ENCODE data around the gene PDE9A. TPM values are rescaled to one million over a fixed set of nuclear protein-coding genes. Genes with fewer than 3 reads are reported as not detected.
"Not testable (repeated sequence)": the region's sequence is repeated elsewhere in the genome, so short reads cannot be mapped to it uniquely, and the experiment has no call there.

Gene PDE9A
- total RNA-seq, 1 donor from 2014 or later: 1.9 TPM

- DNase-seq: no peak
These were observed 126.0 kb downstream of the PDE9A start for GRCh38 chr21:42779431-42779861.

GRCh38 chr21:42780617-42781016 is 127.2 kb downstream of the PDE9A start:
- no peak for DNase-seq

GRCh38 chr21:42781150-42781970 is 127.9 kb downstream of the PDE9A start:
- DNase-seq: peak; percentile 28

GRCh38 chr21:42781971-42782722 is 128.7 kb downstream of the PDE9A start:
- no peak for DNase-seq

- DNase-seq: no peak
These were observed 129.4 kb downstream of the PDE9A start for GRCh38 chr21:42782723-42783242.

- DNase-seq: peak; percentile 53
These were observed 130.9 kb downstream of the PDE9A start for GRCh38 chr21:42784276-42784675.

GRCh38 chr21:42784896-42785451 is 131.6 kb downstream of the PDE9A start:
- DNase-seq: no peak

- no peak for DNase-seq
These were observed 132.4 kb downstream of the PDE9A start for GRCh38 chr21:42785666-42786427.

- no peak for DNase-seq
These were observed 133.5 kb downstream of the PDE9A start for GRCh38 chr21:42786884-42787283.

- no peak for DNase-seq
These were observed 134.2 kb downstream of the PDE9A start for GRCh38 chr21:42787613-42788012.

GRCh38 chr21:42790520-42791065 is 137.2 kb downstream of the PDE9A start:
- no peak for DNase-seq

GRCh38 chr21:42793774-42794173 is 140.4 kb downstream of the PDE9A start:
- DNase-seq: no peak

- DNase-seq: no peak
These were observed 141.1 kb downstream of the PDE9A start for GRCh38 chr21:42794551-42794950.

- DNase-seq: peak; percentile 26
These were observed 143.1 kb downstream of the PDE9A start for GRCh38 chr21:42796327-42797062.

- DNase-seq: no peak
These were observed 144.1 kb downstream of the PDE9A start for GRCh38 chr21:42797522-42797921.

GRCh38 chr21:42798106-42798505 is 144.7 kb downstream of the PDE9A start:
- DNase-seq: no peak

GRCh38 chr21:42799516-42799915 is 146.1 kb downstream of the PDE9A start:
- no peak for DNase-seq

GRCh38 chr21:42799948-42800347 is 146.5 kb downstream of the PDE9A start:
- DNase-seq: no peak

- not testable (repeated sequence) for DNase-seq
These were observed 148.2 kb downstream of the PDE9A start for GRCh38 chr21:42801616-42802015.

- DNase-seq: no peak
These were observed 153.2 kb downstream of the PDE9A start for GRCh38 chr21:42806509-42807140.
